ELR (cell line): ENCODE results near the gene KLHDC4.
"Not testable (repeated sequence)": the region's sequence is repeated elsewhere in the genome, so short reads cannot be mapped to it uniquely, and the experiment has no call there.

ENCODE experiments used
- DNase-seq: peaks from one replicate; pipeline ENCODE4 v3.0.0-alpha.2; 2015; ENCODE audit warnings: low read depth

The KLHDC4 gene

GRCh38 chr16:87788730-87789436, 23.1 kb upstream of the KLHDC4 start:
- DNase-seq = not testable (repeated sequence)

DNA sequence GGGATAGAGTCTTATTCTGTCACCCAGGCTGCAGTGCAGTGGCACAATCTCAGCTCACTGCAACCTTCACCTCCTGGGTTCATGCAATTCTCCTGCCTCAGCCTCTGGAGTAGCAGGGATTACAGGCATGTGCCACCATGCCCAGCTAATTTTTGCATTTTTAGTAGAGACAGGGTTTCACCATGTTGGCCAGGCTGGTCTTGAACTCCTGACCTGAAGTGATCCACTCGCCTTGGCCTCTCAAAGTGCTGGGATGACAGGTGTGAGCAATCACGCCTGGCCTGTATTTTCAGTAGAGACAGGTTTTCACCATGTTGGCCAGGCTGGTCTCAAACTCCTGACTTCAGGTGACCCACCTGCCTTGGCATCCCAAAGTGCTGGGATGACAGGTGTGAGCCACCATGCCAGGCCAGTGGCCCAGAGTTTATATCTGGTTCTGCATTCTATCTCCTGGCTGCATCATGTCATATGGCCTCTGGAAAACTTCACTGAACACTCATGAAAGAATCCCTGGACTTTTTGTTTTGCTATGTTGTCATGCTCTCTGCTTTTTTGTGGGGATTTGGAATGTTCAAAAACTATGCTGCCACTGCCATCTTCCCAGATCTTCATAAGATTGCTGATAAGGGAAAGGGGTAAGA, 21.8 kb upstream of the KLHDC4 start:
- not testable (repeated sequence) for DNase-seq

GRCh38 chr16:87784812-87785211, 19.0 kb upstream of the KLHDC4 start:
- DNase-seq = peak; percentile 60

GRCh38 chr16:87782033-87782432, 16.2 kb upstream of the KLHDC4 start:
- DNase-seq = no peak

DNA sequence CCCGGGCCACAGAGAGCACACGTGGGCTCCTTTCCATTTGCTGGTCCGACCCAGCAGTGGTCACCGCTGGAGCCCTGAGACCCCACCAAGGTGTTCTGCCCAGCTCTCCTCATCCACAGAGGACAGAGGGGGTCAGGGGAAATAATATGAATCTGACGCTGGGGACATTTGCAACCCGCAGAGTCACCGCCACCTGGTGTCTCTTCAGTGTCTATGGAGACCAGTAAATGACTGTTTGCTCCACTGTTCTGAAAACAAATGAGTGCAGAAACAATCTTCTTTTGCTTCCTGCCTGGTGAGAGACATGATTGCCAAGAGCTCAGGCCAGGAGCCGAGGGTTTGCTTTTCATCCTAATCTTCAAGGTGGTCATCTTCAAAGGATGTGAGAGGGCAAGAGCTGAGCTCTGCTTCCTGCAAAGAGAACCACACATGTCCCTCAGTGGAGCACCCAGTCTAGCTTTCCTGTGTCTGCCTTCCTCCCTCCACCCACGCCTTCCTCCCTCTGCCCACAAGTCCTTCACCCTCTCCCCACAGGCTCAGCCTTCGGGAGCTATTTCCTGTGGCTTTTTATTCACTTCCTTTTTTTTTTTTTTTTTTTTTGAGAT, 14.7 kb upstream of the KLHDC4 start:
- DNase-seq = peak; percentile 70

GRCh38 chr16:87778830-87779579, 13.2 kb upstream of the KLHDC4 start:
- peak; percentile 95 for DNase-seq

DNA sequence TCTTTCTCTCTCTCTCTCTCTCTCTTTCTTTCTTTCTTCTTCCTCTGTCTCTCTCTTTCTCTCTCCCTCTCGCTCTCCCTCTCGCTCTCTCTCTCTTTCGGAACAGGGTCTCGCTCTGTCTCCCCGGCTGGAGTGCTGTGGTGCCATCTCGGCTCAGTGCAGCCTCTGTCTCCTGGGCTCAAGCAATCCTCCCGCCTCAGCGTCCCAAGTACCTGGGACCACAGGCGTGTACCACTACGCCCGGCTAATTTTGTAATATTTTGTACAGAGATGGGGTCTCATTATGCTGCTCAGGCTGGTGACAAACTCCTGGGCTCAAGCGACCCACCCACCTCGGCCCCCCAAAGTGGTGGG, 12.7 kb upstream of the KLHDC4 start:
- DNase-seq = no peak

GRCh38 chr16:87773836-87774235, 8.1 kb upstream of the KLHDC4 start:
- not testable (repeated sequence) for DNase-seq

DNA sequence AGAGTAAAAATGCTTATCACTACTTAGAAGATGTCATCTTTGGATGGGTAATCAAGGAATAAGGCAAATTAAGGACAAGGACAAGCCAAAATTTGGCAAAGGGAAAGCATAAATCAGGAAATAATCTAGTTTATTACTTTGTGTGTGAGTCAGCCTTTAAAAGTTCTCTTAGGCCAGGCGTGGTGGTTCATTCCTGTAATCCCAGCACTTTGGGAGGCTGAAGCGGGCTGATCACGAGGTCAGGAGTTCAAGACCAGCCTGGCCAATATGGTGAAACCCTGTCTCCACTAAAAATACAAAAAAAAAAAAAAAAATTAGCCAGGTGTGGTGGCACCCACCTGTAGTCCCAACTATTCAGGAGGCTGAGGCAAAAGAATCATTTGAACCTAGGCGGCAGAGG, 1.7 kb upstream of the KLHDC4 start:
- DNase-seq = not testable (repeated sequence)

DNA sequence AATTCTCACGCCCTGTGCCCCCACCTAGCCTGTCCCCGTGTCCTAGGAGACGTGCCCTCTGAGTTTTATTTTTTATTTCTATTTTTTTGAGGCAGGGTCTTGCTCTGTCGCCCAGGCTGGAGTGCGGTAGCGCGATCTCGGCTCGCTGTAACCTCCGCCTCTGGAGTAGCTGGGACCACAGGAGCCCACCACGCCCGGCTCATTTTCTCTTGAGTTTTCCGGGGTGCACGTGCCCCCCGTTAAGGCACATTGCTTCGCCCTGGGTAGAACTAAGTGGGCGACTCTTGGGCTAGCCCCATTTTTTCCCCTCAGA, 655 bp upstream of the KLHDC4 start:
- DNase-seq = no peak

GRCh38 chr16:87765473-87765775, 362 bp downstream of the KLHDC4 start:
- DNase-seq = peak; percentile 42

DNA sequence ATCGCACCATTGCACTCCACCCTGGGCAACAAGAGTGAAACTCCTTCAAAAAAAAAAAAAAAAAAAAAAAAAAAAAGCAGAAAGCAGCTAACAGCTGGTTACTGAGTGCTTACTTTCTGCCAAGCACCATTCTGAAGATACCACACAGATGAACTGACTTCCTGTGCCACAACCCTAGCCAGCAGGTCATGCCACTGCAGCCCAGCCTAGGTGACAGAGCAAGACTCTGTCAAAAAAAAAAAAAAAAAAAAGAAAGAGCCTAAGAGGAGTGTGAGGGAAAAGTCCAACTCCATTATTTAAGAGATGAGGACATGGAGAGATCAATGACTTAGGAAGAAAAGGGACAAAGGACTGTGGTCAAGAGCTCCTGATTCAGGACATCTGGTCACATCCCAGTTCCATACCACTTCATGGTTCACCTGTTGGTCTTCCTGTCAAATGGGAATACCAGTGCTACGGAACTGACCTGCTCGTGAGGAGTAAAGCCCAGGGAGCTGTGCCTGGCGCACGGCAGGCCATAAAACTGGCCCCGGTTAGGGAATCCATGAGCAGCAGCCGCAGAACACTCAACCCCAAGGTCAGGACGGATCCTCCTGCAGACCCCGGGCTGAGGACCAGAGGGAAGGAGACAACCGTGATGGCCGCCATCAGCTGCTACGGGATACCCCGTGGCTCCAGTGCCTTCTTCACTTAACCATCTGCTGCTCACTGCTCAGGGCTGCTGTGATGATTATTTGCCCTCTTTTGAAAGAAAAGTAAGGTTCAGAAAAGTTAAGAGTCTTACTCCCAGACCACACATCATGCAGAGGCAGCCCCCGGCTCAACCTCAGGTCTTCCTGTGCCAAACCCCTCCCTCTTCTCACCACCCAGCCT, 950 bp downstream of the KLHDC4 start:
- DNase-seq = no peak

DNA sequence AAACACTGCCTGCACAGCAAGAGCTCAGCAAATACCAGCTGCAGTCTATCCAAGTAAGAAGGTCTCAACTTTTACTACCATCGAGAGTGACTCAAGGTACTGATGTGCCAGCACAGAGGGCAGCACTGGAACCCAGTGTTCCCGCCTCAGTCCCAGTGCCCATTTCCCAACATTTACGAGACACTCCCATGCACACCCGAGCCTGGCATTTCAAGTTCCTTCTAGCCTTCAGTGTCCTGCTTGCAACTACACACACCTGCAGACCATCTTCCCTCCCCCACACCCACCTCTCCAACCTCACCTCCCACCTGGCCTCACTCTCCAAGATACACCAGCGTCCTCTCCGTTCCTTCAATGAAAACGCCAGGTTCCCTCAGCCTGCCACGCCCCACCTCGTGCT, 3.2 kb downstream of the KLHDC4 start:
- no peak for DNase-seq

DNA sequence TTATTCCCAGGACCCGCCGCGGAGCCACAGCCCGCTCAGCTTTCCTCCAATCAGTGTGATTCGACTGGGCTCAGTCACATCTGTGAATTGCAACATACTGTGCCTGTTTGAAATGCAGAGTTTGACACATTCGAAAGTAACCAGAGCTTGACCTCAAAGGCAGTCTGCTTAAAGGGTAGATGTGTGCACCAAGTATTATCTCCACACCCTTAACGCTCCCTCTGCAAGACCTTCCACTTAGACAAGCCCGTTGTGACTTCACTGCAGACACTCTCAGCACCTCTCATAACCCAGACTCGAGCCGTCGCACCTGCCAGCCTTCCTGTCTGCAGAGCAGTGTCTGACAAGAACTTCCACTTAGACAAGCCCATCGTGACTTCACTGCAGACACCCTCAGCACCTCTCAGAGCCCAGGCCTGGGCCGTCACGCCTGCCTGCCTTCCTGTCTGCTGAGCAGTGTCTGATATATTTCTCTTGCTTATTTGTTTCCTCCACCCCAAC, 3.7 kb downstream of the KLHDC4 start:
- no peak for DNase-seq

GRCh38 chr16:87761060-87761459, 4.7 kb downstream of the KLHDC4 start:
- no peak for DNase-seq

DNA sequence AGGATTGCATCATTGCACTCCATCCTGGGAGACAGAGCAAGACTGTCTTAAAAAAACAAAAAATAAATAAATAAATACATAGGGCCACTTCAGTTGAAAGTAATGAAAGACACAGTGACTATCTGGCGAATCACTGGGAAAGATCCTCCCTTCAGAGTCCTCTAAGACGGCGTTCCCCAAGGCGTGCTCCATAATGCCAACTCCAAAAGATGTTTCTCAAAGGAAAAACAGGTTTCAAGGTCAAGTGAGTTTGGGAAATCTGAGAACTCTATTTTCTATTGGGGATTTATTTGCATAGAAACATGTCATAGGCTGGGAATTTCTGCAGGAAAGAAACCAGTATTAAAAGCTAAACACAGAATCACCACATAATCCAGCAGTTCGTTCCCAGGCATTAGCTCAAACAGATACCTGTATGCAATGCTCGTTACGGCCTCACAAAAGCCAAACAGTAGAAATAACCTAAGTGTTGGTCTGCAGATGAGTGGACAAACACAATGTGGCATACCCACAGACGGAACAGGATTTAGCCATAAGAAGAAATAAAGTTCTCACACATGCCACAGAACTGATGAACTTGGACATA, 7.9 kb downstream of the KLHDC4 start:
- peak; percentile 68 for DNase-seq

DNA sequence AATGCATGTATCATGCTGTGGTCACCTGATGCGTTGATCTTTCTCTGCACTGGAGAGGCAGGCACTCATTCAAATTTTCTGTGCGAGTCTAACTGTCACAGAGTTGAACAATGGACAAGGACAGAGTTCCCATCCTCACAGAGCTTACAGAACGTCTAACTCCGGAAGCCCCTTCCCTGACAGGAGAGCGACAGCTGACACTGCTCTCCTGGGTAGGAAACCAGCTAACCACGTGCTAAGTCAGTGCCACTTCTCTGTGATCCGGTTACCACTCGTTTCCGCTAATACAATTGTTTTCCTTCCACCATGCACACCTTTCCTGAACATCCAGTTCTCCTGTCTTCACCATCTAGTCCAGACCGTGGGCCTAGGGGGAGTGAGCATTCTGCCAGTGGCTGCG, 11.3 kb downstream of the KLHDC4 start:
- no peak for DNase-seq

DNA sequence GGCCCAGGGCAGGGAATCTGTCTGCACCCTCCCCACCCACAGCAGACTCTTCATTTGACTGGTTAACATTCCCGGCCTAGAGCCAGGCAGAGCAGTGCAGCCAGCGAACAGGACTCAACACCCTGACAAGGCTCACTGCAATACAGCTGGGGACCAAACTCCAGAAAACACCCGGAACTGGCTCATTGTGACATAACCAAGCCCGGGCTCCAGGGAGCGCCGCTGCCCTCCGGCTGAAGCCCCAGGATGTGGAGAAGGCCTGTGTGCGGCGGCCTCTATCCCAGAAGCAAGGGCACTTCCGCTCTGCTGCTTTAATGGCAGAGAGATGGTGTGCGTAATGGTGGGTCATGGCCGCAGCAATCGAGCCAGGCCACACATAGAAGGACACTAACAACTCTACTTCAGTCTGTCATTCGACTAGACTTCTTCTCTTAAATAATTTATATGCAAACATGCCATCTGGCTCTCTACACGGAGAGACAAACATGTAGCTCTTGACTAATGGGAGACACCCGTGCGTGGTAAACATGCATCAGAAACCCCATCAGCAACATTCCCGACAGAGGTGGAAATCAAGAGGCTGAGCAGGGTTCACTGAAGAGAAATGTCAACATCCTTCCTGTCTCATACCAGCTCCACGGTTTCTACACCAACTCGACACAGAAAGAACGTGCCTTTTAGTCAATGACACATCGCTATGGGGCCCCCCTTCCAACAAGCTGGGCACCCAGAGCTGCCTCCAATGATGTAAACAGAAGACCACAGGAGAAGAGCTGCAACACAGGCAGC, 18.0 kb downstream of the KLHDC4 start:
- no peak for DNase-seq

DNA sequence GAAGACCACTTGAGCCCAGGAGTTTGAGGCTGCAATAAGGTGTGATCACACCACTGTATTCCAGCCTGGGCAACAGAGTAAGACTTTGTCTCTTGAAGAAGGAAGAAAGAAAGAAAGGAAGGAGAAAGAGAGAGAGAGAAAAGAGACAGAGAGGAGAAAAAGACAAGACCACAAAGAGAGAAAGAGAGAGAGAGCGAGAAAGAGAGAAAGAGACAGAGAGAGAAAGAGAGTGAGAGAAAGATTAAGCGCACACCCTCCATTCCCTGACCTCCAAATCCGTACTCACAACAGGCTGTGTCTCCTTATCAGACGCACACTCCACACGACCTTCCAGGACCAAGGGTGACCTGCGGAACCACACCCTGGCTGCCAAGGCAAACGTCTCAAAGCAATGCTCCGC, 19.6 kb downstream of the KLHDC4 start:
- no peak for DNase-seq

DNA sequence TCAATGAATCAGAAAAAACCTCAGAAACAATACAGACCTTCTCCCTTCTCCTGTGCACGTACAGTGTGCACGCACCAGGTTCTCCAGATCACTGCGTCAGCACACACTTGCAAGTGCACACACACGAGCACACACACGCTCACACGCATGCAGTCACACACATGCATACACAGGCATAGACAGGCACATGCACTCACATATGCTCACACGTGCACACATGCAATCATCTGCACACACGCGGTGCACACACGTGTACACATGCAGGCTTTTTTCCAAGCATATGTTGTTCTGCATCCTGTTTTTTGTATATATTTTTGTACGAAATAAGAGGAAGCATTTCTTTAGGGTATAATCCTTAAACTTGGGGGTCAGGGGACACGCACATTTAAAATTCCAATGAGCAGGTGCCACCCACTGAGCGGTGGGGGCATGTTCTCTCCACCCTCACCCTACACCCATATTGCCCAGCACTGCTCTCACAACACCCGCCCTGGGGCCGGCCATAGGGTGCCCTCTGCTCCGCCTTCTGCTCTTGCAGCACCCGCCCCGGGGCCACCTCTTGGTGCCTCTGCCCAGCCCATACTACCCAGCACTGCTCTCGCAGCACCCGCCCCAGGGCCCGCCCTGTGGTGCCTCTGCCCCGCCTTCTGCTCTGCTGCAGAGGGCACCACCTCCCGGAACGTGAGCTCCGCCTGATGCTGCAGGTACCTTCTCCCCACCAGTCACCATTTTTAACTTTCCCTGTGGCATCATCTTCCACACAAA, 20.9 kb downstream of the KLHDC4 start:
- no peak for DNase-seq
